ENCODE measurements around the gene KDM5A. TPM values are rescaled to one million over a fixed set of nuclear protein-coding genes. Genes with fewer than 3 reads are reported as not detected.

KDM5A gene
- total and polyA plus RNA-seq, 2 experiments from 2014 or later = 47.1 to 48.3 TPM

- no peak overlapping the region for H3K4me3 ChIP-seq
- no peaks in the 10 kb centered on the region for H3K79me2 ChIP-seq (replicated peaks; ENCODE audit: insufficient read depth)
- no peak overlapping the region for H2AFZ ChIP-seq
- TF ChIP-seq POLR2AphosphoS5 (IDR thresholded peaks at IDR 0.05; ENCODE audit: low read depth) (no peak), ETS1 (IDR thresholded peaks at IDR 0.05) (no peak), ZNF331 (CRISPR knock-in tag; IDR thresholded peaks at IDR 0.05; ENCODE audit: low read depth) (no peak), EZH2phosphoT487 (IDR thresholded peaks at IDR 0.05; ENCODE audit: unreplicated experiment) (no peak), CTCF (conservative IDR thresholded peaks at IDR 0.05; ENCODE audit: low read depth in 2 of 2) (no peak), CREB1 (CRISPR knock-in tag; IDR thresholded peaks at IDR 0.05; ENCODE audit: low read depth) (no peak), EZH2 (IDR thresholded peaks at IDR 0.05; ENCODE audit: low read depth, unreplicated experiment) (no peak), ZNF114 (CRISPR knock-in tag; IDR thresholded peaks at IDR 0.05) (no peak), ZNF462 (CRISPR knock-in tag; IDR thresholded peaks at IDR 0.05) (no peak), NANOG (IDR thresholded peaks at IDR 0.05; ENCODE audit: borderline replicate concordance) (no peak), REST (IDR thresholded peaks at IDR 0.05; ENCODE audit: unreplicated experiment) (no peak), JUNB (IDR thresholded peaks at IDR 0.05; ENCODE audit: unreplicated experiment) (no peak), STAT1 (IDR thresholded peaks at IDR 0.05; ENCODE audit: unreplicated experiment) (no peak)
- Mint-ChIP-seq H3K27me3 (ENCODE audit: insufficient read depth, low read depth, poor library complexity) (peaks cover 4% of the 10 kb centered on the region), H3K27ac (no peak overlapping the region), H3K4me1 (no peaks in the 10 kb centered on the region), H3K4me3 (no peak overlapping the region), H3K9me3 (no peaks in the 10 kb centered on the region), H3K36me3 (ENCODE audit: low read depth) (no peaks in the 10 kb centered on the region)
- peaks cover 8% of the 10 kb centered on the region; the same call in 1 of the 2 replicates for H3K9me2 ChIP-seq (ENCODE audit: insufficient read depth)
- no peaks in the 10 kb centered on the region for H3K4me1 ChIP-seq (ENCODE audit: insufficient read depth)
- no peaks in the 10 kb centered on the region for H3F3A ChIP-seq (replicated peaks; ENCODE audit: low read depth)
- no peaks in the 10 kb centered on the region for H3K36me3 ChIP-seq (ENCODE audit: insufficient read depth)
- no peak overlapping the region for H3K4me2 ChIP-seq
- no peaks in the 10 kb centered on the region for H4K20me1 ChIP-seq (replicated peaks; ENCODE audit: insufficient read depth)
- DNase-seq (ENCODE audit: low spot score) (no peak), ATAC-seq (no peak)
- no peak overlapping the region for H3K27ac ChIP-seq (ENCODE audit: low read depth)
- H3K27me3 ChIP-seq (ENCODE audit: insufficient read depth) = no peaks in the 10 kb centered on the region
Measured at GRCh38 chr12:272942-273341, 116.2 kb downstream of the KDM5A start.
